WTC11 (cell line): ENCODE measurements around the gene TTC7B. TPM values are rescaled to one million over a fixed set of nuclear protein-coding genes. Genes with fewer than 3 reads are reported as not detected.

ENCODE experiments used
- ATAC-seq: fragments of 200-7000 bp; cut with Tn5 transposase; 2 replicates; pipeline ENCODE4 v1.10.0; 2021; ENCODE audit warnings: mild to moderate bottlenecking, moderate library complexity
- CTCF ChIA-PET: fragments of 300-600 bp; sonication (Branson Sonifier 250); formaldehyde crosslinking; loops from one replicate; lab custom pipeline; 2021; ENCODE audit warnings: antibody characterized with exemption; lab: Charles Lee
- POLR2A ChIA-PET: fragments of 350-600 bp; sonication (Branson Sonifier 250); formaldehyde crosslinking; loops from one replicate; lab custom pipeline; 2021; ENCODE audit warnings: antibody characterized with exemption; lab: Charles Lee
- DNase-seq: peaks from one replicate; pipeline ENCODE4 v3.0.0; 2021; ENCODE audit warnings: low spot score
- H3K27ac Mint-ChIP-seq: 2 replicates; pipeline ENCODE4 v1.8.0; 2021; ENCODE audit warnings: mixed read lengths
- H3K27me3 Mint-ChIP-seq: 2 replicates; pipeline ENCODE4 v1.8.0; 2021; ENCODE audit warnings: low read depth, mild to moderate bottlenecking, moderate library complexity, mixed read lengths
- H3K36me3 Mint-ChIP-seq: 2 replicates; pipeline ENCODE4 v1.8.0; 2021; ENCODE audit warnings: mixed read lengths
- H3K4me1 Mint-ChIP-seq: 2 replicates; pipeline ENCODE4 v1.8.0; 2022; ENCODE audit warnings: mixed read lengths
- H3K4me3 Mint-ChIP-seq: 2 replicates; pipeline ENCODE4 v1.8.0; 2021; ENCODE audit warnings: mild to moderate bottlenecking, moderate library complexity, mixed read lengths
- H3K9me3 Mint-ChIP-seq: 2 replicates; pipeline ENCODE4 v1.8.0; 2021; ENCODE audit warnings: mixed read lengths
- FOXJ3 ChIP-seq: sonication (generic); formaldehyde crosslinking; IDR thresholded peaks from 2 replicates; pipeline ENCODE4 v1.9.0; 2021; ENCODE audit warnings: missing genetic modification reagents, mild to moderate bottlenecking, borderline replicate concordance
- FOXK1 ChIP-seq: sonication (generic); formaldehyde crosslinking; IDR thresholded peaks from 2 replicates; pipeline ENCODE4 v1.8.0; 2022; ENCODE audit warnings: mild to moderate bottlenecking, moderate library complexity, missing genetic modification reagents
- MXD4 ChIP-seq: fragments of 250-450 bp; sonication (Bioruptor Pico); IDR thresholded peaks from 2 replicates; pipeline ENCODE4 v1.8.0; 2021; ENCODE audit warnings: mild to moderate bottlenecking, moderate library complexity, borderline replicate concordance
- NFATC4 ChIP-seq: fragments of 250-450 bp; sonication (Bioruptor Pico); IDR thresholded peaks from 2 replicates; pipeline ENCODE4 v1.9.0; 2021; ENCODE audit warnings: mild to moderate bottlenecking
- NR2C2 ChIP-seq: sonication (generic); formaldehyde crosslinking; IDR thresholded peaks from 2 replicates; pipeline ENCODE4 v1.8.0; 2022; ENCODE audit warnings: mild to moderate bottlenecking, missing genetic modification reagents
- TEAD1 ChIP-seq: sonication (generic); formaldehyde crosslinking; IDR thresholded peaks from 2 replicates; pipeline ENCODE4 v1.8.0; 2022; ENCODE audit warnings: mild to moderate bottlenecking, missing genetic modification reagents
- ZNF423 ChIP-seq: fragments of 250-450 bp; sonication (Bioruptor Pico); IDR thresholded peaks from 2 replicates; pipeline ENCODE4 v2.1.2; 2022; ENCODE audit warnings: mild to moderate bottlenecking, moderate library complexity
- total RNA-seq: library from RNA; stranded (reverse); gene quantifications from 3 replicates; pipeline ENCODE4 v1.2.3, GENCODE V29; 2021
- TF ChIP-seq, protein P1 (sequence below): sonication (generic); formaldehyde crosslinking; conservative IDR thresholded peaks from 2 replicates; pipeline ENCODE4 v1.8.1; 2023; ENCODE audit warnings: mild to moderate bottlenecking, low read depth, missing genetic modification reagents, moderate library complexity
- TF ChIP-seq, protein P2 (sequence below): fragments of 250-450 bp; sonication (Bioruptor Pico); IDR thresholded peaks from 2 replicates; pipeline ENCODE4 v2.1.2; 2022; ENCODE audit warnings: mild to moderate bottlenecking, moderate library complexity
- TF ChIP-seq, protein P3 (sequence below): sonication (generic); formaldehyde crosslinking; IDR thresholded peaks from 2 replicates; pipeline ENCODE4 v1.8.1; 2023; ENCODE audit warnings: mild to moderate bottlenecking, missing genetic modification reagents
- TF ChIP-seq, protein P4 (sequence below): sonication (generic); formaldehyde crosslinking; IDR thresholded peaks from 2 replicates; pipeline ENCODE4 v1.8.1; 2023; ENCODE audit warnings: mild to moderate bottlenecking, missing genetic modification reagents, moderate library complexity
- TF ChIP-seq, protein P5 (sequence below): sonication (generic); formaldehyde crosslinking; IDR thresholded peaks from 2 replicates; pipeline ENCODE4 v1.8.0; 2022; ENCODE audit warnings: missing genetic modification reagents

TTC7B gene
- total RNA-seq, 1 experiment from 2014 or later, result 27.6 TPM

DNA sequence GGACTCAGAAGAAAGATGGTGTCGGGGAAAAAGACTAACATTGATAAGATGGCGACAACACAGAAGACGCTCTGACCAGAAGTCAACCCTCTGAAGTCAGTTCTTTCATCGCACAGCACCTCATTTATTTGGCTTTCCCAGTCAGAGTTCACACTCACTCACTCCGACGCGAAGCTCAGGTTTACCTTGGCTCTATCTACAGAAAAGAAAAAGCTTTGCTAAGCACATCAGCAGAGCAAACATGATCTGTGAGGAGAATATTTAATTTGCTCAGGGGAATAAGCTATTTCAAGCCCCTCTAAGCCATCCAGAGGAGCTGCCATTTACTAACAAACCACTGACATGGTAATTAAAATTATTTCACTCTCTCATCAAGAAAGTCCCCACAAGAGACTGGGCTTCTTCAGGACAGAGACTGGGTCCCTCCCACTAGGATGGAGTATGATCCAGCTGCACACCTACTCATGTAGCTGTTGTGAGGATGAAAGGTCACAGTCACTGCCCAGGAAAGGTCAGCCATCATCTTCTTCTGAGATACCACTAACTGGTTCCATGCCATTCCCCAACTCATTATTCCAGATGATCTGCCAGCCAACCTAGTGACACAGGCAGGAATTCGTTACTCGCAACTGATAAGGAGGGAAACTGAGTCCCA, 111.4 kb downstream of the TTC7B start (continued):
- TF ChIP-seq, protein P1, sequence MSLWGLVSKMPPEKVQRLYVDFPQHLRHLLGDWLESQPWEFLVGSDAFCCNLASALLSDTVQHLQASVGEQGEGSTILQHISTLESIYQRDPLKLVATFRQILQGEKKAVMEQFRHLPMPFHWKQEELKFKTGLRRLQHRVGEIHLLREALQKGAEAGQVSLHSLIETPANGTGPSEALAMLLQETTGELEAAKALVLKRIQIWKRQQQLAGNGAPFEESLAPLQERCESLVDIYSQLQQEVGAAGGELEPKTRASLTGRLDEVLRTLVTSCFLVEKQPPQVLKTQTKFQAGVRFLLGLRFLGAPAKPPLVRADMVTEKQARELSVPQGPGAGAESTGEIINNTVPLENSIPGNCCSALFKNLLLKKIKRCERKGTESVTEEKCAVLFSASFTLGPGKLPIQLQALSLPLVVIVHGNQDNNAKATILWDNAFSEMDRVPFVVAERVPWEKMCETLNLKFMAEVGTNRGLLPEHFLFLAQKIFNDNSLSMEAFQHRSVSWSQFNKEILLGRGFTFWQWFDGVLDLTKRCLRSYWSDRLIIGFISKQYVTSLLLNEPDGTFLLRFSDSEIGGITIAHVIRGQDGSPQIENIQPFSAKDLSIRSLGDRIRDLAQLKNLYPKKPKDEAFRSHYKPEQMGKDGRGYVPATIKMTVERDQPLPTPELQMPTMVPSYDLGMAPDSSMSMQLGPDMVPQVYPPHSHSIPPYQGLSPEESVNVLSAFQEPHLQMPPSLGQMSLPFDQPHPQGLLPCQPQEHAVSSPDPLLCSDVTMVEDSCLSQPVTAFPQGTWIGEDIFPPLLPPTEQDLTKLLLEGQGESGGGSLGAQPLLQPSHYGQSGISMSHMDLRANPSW (CRISPR knock-in tag), result no peak

DNA sequence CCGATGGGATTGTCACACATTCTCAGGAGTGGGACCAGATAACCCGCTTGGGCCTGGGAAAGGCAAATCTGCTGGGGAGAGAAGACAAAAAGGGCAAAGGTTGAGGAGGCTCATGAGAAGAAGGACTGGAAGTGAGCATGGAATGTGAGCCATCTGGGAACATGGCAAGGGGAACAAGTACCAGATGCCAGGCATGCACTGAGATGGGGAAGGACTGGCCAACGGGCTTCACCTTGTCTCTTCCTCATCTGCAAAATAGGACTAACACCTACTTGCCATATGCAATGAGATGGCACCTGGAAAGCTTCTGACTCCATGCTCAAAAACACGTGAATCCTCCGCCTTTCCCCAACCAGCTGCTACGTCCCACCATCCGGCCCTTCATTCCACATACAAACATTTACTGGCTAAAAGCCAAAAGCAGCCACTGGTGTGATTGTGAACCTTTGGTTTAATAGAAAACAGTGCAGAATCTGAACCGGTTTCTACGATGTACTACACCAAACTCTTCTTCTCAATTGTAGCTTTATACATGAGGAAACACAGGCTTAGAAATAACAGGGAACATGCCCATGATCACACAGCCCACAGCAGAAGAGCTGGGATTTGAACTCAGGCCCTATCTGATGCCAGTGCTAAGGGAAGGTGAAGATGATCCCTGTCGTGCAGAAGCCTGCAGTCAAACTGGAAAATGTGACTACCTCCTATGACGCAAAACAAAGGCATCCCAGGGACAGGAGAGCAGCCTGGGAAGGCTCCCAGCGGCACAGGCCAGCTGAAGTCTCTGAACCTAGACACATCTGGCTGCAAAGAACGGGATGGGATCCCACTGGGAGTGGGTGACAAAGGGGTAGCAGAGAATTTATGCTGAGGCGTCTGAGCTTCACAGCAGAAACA, 112.1 kb downstream of the TTC7B start:
- DNase-seq (no peak), ATAC-seq (no peak)
- TF ChIP-seq ZNF423 (CRISPR knock-in tag) (no peak), FOXK1 (CRISPR knock-in tag) (no peak), NFATC4 (CRISPR knock-in tag) (no peak), FOXJ3 (no peak), TEAD1 (CRISPR knock-in tag) (no peak), NR2C2 (CRISPR knock-in tag) (no peak), MXD4 (no peak)
- TF ChIP-seq, protein P2, sequence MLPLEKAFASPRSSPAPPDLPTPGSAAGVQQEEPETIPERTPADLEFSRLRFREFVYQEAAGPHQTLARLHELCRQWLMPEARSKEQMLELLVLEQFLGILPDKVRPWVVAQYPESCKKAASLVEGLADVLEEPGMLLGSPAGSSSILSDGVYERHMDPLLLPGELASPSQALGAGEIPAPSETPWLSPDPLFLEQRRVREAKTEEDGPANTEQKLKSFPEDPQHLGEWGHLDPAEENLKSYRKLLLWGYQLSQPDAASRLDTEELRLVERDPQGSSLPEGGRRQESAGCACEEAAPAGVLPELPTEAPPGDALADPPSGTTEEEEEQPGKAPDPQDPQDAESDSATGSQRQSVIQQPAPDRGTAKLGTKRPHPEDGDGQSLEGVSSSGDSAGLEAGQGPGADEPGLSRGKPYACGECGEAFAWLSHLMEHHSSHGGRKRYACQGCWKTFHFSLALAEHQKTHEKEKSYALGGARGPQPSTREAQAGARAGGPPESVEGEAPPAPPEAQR (CRISPR knock-in tag), result no peak
- TF ChIP-seq, protein P3, sequence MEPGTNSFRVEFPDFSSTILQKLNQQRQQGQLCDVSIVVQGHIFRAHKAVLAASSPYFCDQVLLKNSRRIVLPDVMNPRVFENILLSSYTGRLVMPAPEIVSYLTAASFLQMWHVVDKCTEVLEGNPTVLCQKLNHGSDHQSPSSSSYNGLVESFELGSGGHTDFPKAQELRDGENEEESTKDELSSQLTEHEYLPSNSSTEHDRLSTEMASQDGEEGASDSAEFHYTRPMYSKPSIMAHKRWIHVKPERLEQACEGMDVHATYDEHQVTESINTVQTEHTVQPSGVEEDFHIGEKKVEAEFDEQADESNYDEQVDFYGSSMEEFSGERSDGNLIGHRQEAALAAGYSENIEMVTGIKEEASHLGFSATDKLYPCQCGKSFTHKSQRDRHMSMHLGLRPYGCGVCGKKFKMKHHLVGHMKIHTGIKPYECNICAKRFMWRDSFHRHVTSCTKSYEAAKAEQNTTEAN (CRISPR knock-in tag), result no peak
- TF ChIP-seq, protein P4, sequence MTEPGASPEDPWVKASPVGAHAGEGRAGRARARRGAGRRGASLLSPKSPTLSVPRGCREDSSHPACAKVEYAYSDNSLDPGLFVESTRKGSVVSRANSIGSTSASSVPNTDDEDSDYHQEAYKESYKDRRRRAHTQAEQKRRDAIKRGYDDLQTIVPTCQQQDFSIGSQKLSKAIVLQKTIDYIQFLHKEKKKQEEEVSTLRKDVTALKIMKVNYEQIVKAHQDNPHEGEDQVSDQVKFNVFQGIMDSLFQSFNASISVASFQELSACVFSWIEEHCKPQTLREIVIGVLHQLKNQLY (CRISPR knock-in tag), result no peak
- TF ChIP-seq, protein P5, sequence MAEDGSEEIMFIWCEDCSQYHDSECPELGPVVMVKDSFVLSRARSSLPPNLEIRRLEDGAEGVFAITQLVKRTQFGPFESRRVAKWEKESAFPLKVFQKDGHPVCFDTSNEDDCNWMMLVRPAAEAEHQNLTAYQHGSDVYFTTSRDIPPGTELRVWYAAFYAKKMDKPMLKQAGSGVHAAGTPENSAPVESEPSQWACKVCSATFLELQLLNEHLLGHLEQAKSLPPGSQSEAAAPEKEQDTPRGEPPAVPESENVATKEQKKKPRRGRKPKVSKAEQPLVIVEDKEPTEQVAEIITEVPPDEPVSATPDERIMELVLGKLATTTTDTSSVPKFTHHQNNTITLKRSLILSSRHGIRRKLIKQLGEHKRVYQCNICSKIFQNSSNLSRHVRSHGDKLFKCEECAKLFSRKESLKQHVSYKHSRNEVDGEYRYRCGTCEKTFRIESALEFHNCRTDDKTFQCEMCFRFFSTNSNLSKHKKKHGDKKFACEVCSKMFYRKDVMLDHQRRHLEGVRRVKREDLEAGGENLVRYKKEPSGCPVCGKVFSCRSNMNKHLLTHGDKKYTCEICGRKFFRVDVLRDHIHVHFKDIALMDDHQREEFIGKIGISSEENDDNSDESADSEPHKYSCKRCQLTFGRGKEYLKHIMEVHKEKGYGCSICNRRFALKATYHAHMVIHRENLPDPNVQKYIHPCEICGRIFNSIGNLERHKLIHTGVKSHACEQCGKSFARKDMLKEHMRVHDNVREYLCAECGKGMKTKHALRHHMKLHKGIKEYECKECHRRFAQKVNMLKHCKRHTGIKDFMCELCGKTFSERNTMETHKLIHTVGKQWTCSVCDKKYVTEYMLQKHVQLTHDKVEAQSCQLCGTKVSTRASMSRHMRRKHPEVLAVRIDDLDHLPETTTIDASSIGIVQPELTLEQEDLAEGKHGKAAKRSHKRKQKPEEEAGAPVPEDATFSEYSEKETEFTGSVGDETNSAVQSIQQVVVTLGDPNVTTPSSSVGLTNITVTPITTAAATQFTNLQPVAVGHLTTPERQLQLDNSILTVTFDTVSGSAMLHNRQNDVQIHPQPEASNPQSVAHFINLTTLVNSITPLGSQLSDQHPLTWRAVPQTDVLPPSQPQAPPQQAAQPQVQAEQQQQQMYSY (CRISPR knock-in tag), result no peak
- ChIA-PET CTCF (interaction anchor here (0.9 to 1.4 kb wide), 2 partner anchors 53 to 415 kb away, joined by 3 to 4 read pairs; no protein-coding TSS in a partner anchor), POLR2A (no interaction called here)
- Mint-ChIP-seq H3K27me3 (no peaks in the 10 kb centered on the region; the same call in 1 of the 2 replicates), H3K36me3 (no peaks in the 10 kb centered on the region; the same call in 1 of the 2 replicates), H3K4me3 (no peak overlapping the region), H3K27ac (no peak overlapping the region), H3K4me1 (no peaks in the 10 kb centered on the region), H3K9me3 (no peaks in the 10 kb centered on the region)
